ENCODE results near the gene RIN3. TPM values are rescaled to one million over a fixed set of nuclear protein-coding genes. Genes with fewer than 3 reads are reported as not detected.
A peak's percentile ranks its signal among the peaks of the same experiment; 100 is the strongest.

Gene RIN3
- total and polyA plus RNA-seq, 8 donors, result 13.8 to 54.8 (median 18.0) TPM

DNA sequence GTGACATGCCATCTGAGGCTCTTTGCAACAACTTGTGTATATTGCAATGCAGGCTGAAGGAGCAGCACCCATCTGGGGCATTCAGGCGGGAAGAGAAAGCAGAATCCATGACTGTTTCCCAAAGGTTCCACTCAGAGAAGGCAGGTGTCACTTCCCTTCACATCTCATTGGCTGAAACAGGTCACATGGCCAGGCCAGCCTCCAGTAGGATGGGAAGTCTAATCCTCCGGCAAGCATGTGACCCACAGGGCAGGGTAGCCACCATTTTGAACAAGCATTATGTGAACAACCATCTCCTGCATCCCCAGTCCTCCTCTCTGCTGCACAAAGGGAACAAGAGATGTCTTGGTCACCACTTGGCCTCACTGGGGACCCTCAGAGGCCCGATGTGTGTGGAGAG lies 70.6 kb downstream of the RIN3 start:
- H3K27me3 ChIP-seq, result no peaks in the 10 kb centered on the region
- peaks cover 0 to 31% of the 10 kb centered on the region in 2 donors for H3K36me3 ChIP-seq

DNA sequence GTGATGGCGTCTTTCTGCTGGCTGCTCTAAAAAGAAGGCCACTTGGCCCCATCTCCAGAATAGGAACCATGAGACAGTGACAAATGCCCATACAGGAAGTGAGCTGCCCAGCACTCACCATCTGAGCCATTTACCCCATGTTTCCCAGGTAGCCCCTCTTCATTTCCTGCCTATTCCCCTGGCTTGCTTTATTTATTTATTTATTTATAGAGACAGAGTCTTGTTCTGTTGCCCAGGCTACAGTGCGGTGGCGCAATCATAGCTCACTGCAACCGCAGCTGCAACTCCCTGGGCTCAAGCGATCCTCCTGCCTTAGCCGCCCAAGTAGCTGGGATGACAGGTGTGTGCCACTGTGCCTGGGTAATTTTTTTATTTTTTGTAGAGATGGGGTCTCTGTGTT lies 71.2 kb downstream of the RIN3 start:
- Histone ChIP-seq H3K36me3 (peaks cover 0 to 25% of the 10 kb centered on the region in 2 donors), H3K4me3 (no peak overlapping the region), H3K9me3 (no peaks in the 10 kb centered on the region), H3K27me3 (no peaks in the 10 kb centered on the region), H3K4me1 (peaks cover 0 to 53% of the 10 kb centered on the region in 2 donors), H3K27ac (peak overlapping the region in 1 of 2 donors; percentile 62)
- TF ChIP-seq, protein P1, sequence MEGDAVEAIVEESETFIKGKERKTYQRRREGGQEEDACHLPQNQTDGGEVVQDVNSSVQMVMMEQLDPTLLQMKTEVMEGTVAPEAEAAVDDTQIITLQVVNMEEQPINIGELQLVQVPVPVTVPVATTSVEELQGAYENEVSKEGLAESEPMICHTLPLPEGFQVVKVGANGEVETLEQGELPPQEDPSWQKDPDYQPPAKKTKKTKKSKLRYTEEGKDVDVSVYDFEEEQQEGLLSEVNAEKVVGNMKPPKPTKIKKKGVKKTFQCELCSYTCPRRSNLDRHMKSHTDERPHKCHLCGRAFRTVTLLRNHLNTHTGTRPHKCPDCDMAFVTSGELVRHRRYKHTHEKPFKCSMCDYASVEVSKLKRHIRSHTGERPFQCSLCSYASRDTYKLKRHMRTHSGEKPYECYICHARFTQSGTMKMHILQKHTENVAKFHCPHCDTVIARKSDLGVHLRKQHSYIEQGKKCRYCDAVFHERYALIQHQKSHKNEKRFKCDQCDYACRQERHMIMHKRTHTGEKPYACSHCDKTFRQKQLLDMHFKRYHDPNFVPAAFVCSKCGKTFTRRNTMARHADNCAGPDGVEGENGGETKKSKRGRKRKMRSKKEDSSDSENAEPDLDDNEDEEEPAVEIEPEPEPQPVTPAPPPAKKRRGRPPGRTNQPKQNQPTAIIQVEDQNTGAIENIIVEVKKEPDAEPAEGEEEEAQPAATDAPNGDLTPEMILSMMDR (IDR thresholded peaks at IDR 0.05), result no peak
- peak in 2 of 4 donors; percentile 52 to 83 for DNase-seq
- intact Hi-C loops (cut with DNase I), result loop anchor here in 1 of 2 donors (10.0 kb wide), 1 partner anchor 90 kb away; no protein-coding TSS in a partner anchor
- ATAC-seq, result no peak

More for the DNA sequence above, 70.6 kb downstream of the RIN3 start:
- DNase-seq (no peak), ATAC-seq (no peak)
- Histone ChIP-seq H3K27ac (peak overlapping the region in 1 of 2 donors; percentile 62), H3K4me3 (no peak overlapping the region), H3K4me1 (peaks cover 0 to 50% of the 10 kb centered on the region in 2 donors), H3K9me3 (no peaks in the 10 kb centered on the region)
- intact Hi-C loops (cut with DNase I), result loop anchor here in 1 of 2 donors (10.0 kb wide), 1 partner anchor 91 kb away; no protein-coding TSS in a partner anchor
- TF ChIP-seq, protein P1 (IDR thresholded peaks at IDR 0.05), result no peak

DNA sequence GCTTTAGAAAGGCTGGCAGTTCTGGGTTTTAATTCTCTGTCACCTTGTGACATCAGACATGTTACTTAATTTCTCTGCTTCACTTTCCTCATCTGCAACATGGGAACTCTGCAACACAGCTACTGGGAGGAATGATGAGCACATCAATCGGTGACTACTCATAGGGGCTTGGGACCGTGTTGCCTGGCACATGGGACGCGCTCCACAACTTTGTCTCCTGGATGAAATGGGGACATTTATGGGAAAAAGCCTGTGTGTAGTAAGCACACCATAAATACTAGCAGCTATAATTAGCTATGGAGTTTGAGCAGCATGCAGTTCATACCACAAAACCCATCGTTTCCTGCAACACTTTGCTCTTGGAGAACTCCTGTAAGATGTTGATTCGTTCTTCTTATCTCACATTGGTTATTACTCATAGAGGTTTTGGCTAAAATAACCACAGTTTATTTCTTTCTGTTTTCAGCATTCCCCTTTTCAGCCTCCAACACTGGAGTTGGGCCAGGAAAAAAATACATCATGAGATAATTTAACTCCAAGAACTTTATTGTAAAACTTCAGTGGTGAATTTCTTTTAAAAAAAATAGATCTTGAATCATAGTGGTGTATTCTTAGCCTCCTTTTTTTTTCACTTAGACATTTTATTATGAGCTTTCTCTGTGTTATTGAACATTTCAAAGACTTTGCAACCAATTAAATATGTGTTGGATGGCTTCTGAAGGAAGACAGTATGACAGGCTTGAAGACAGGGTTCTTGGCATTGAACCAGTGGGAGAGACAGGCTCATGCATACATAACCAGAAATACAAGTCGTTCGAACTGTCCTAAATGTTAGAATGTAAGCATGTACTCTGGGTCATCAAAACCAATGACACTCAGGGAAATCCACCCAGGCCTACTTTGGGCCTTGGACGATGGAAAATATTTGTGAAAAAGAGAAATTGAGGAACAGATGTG lies 72.7 kb downstream of the RIN3 start:
- Histone ChIP-seq H3K4me3 (no peak overlapping the region), H3K4me1 (peaks cover 0 to 55% of the 10 kb centered on the region in 2 donors), H3K27me3 (no peaks in the 10 kb centered on the region), H3K27ac (peak overlapping the region; percentile 62 to 74), H3K9me3 (no peaks in the 10 kb centered on the region), H3K36me3 (peaks cover 0 to 14% of the 10 kb centered on the region in 2 donors)
- intact Hi-C loops (cut with DNase I), result loop anchor here in 1 of 2 donors (10.0 kb wide), 1 partner anchor 89 kb away; no protein-coding TSS in a partner anchor
- peak in 2 of 4 donors; percentile 77 to 85 for DNase-seq
- peak; percentile 72 for ATAC-seq
- TF ChIP-seq, protein P1 (IDR thresholded peaks at IDR 0.05), result no peak

DNA sequence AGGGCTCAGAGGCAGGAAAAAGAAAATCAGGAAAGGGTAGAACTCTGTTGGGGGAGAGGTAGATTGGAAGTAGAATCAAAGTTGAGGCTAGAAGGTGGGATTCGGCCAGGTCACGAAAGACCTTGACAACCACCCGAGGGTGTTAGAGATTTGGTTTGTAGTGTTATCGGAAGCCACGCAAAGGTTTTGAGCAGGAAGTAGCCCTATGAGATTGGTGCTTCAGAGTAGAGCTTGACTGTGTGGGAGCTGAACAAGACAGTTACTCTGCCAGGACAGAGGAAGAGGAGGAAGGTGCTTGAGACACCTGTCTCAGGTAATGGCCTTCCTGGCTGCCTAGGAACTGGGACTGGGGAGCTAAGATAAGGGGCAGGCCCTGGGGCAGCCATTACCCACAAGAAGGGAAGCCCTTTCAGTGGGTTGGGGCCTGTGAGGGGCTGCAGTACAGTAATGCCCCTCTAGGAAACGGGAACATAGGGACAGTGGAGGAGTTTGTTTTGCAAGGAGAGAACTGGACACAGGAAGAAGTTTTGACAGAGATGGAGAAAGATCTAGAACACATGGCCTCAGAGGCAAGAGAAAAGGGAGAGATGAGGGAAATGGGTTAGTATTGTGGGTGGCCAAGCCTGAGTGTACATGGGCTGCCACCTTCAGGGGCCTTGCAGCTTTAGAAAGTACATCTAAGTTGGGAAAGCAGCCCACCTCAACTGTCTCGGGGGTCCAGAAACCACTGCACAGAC lies 73.5 kb downstream of the RIN3 start:
- Histone ChIP-seq H3K27ac (peak overlapping the region; percentile 62 to 74), H3K4me3 (no peak overlapping the region), H3K27me3 (no peaks in the 10 kb centered on the region), H3K9me3 (no peaks in the 10 kb centered on the region), H3K36me3 (peaks cover 0 to 10% of the 10 kb centered on the region in 2 donors), H3K4me1 (peaks cover 0 to 55% of the 10 kb centered on the region in 2 donors)
- no peak for ATAC-seq
- intact Hi-C loops (cut with DNase I), result loop anchor here in 1 of 2 donors (10.0 kb wide), 1 partner anchor 88 kb away; no protein-coding TSS in a partner anchor
- TF ChIP-seq, protein P1 (IDR thresholded peaks at IDR 0.05), result no peak
- DNase-seq, result no peak
